HepG2 (cell line): ENCODE measurements around the gene TTC31. TPM values are rescaled to one million over a fixed set of nuclear protein-coding genes. Genes with fewer than 3 reads are reported as not detected.

Experiments
- DNMT1 ChIP-seq: sonication (generic); formaldehyde crosslinking; IDR thresholded peaks from 2 replicates; pipeline ENCODE4 v1.5.1; 2020; ENCODE audit warnings: mild to moderate bottlenecking, missing genetic modification reagents
- E2F5 ChIP-seq: sonication (generic); formaldehyde crosslinking; conservative IDR thresholded peaks from 2 replicates; pipeline ENCODE4 v1.4.0; 2020; ENCODE audit warnings: missing genetic modification reagents
- FOXO4 ChIP-seq: sonication (generic); formaldehyde crosslinking; conservative IDR thresholded peaks from 2 replicates; pipeline ENCODE4 v1.8.1; 2023; ENCODE audit warnings: missing genetic modification reagents
- MTA1 ChIP-seq: sonication (generic); formaldehyde crosslinking; IDR thresholded peaks from 2 replicates; pipeline ENCODE4 v1.4.0; 2020; ENCODE audit warnings: missing genetic modification reagents, mild to moderate bottlenecking, borderline replicate concordance
- NR2C2 ChIP-seq: sonication (generic); formaldehyde crosslinking; IDR thresholded peaks from 2 replicates; pipeline ENCODE4 v1.4.0; 2020; ENCODE audit warnings: missing genetic modification reagents, mild to moderate bottlenecking, moderate library complexity, borderline replicate concordance
- PHF8 ChIP-seq: sonication (generic); formaldehyde crosslinking; IDR thresholded peaks from 2 replicates; pipeline ENCODE4 v1.5.0; 2020; ENCODE audit warnings: missing genetic modification reagents
- POLR2A ChIP-seq, 2 experiments: IDR thresholded peaks; 2 replicates each; pipeline ENCODE4 v1.6.1; 2011; ENCODE audit warnings: low read depth in 2 of 2, low read length in 2 of 2, mild to moderate bottlenecking in 1 of 2, moderate library complexity in 1 of 2; ENCODE audit not compliant: insufficient read depth in 1 of 2
- POLR2G ChIP-seq: fragments of 200-400 bp; formaldehyde crosslinking; IDR thresholded peaks from 2 replicates; pipeline ENCODE4 v1.6.1; 2018; ENCODE audit warnings: mild to moderate bottlenecking, low read depth, low read length, moderate library complexity
- PPARG ChIP-seq: conservative IDR thresholded peaks from 2 replicates; pipeline ENCODE4 v1.6.1; 2016; ENCODE audit warnings: missing biosample characterization, missing genetic modification reagents
- SRSF1 ChIP-seq: fragments of 200-400 bp; formaldehyde crosslinking; optimal IDR thresholded peaks from 2 replicates; pipeline ENCODE3; 2017; ENCODE audit warnings: mild to moderate bottlenecking, low read depth, low read length, moderate library complexity
- TGIF2 ChIP-seq: IDR thresholded peaks from 2 replicates; pipeline ENCODE4 v1.6.1; 2016; ENCODE audit warnings: control low read depth, missing compliant biosample characterization
- ZNF317 ChIP-seq: sonication (generic); formaldehyde crosslinking; IDR thresholded peaks from 2 replicates; pipeline ENCODE4 v1.5.0; 2020; ENCODE audit warnings: mild to moderate bottlenecking, missing genetic modification reagents
- ZNF430 ChIP-seq: sonication (generic); formaldehyde crosslinking; IDR thresholded peaks from 2 replicates; pipeline ENCODE4 v1.9.0; 2021; ENCODE audit warnings: mild to moderate bottlenecking, missing genetic modification reagents
- ZNF644 ChIP-seq: IDR thresholded peaks from 2 replicates; pipeline ENCODE4 v1.6.1; 2016; ENCODE audit warnings: low read depth
- ZNF703 ChIP-seq: sonication (generic); formaldehyde crosslinking; IDR thresholded peaks from 2 replicates; pipeline ENCODE4 v1.5.1; 2020; ENCODE audit warnings: missing genetic modification reagents, mild to moderate bottlenecking, moderate library complexity, borderline replicate concordance
- ZNF75D ChIP-seq: sonication (generic); formaldehyde crosslinking; IDR thresholded peaks from 2 replicates; pipeline ENCODE4 v1.8.1; 2023; ENCODE audit warnings: missing genetic modification reagents, mild to moderate bottlenecking, borderline replicate concordance
- ZNF776 ChIP-seq: sonication (generic); formaldehyde crosslinking; IDR thresholded peaks from 2 replicates; pipeline ENCODE4 v1.4.0; 2020; ENCODE audit warnings: mild to moderate bottlenecking, missing genetic modification reagents
- ZNF850 ChIP-seq: sonication (generic); formaldehyde crosslinking; conservative IDR thresholded peaks from 2 replicates; pipeline ENCODE4 v1.9.0; 2021; ENCODE audit warnings: mild to moderate bottlenecking, missing genetic modification reagents
- polyA plus RNA-seq, 8 experiments: library from polyadenylated mRNA; depleted of rRNA in 3 of 8; stranded (reverse) in 7 of 8; unstranded in 1 of 8; fragments of >200 nt; fragmentation: Illumina TruSeq in 4 of 8; extraction: Trizol in 4 of 8; gene quantifications; 2 replicates each; pipeline versions ENCODE4 v1.2.1 to v1.2.3, GENCODE V29; 2011 to 2016; ENCODE audit warnings: low read depth in 4 of 8, missing spikeins in 1 of 8, mixed read lengths in 1 of 8; ENCODE audit not compliant: insufficient read depth in 1 of 8
- total RNA-seq, 5 experiments: library from RNA; depleted of rRNA; stranded (reverse); fragments of >200 nt; fragmentation: Illumina TruSeq; extraction: Trizol; gene quantifications; 2 replicates each; pipeline ENCODE4 v1.2.3, GENCODE V29; 2016; ENCODE audit warnings: low read depth in 1 of 5
- TF ChIP-seq, protein P1 (sequence below): sonication (generic); formaldehyde crosslinking; IDR thresholded peaks from 2 replicates; pipeline ENCODE4 v1.8.0; 2022; ENCODE audit warnings: mild to moderate bottlenecking, missing genetic modification reagents, moderate library complexity
- TF ChIP-seq, protein P2 (sequence below): IDR thresholded peaks from 2 replicates; pipeline ENCODE4 v1.6.1; 2016; ENCODE audit warnings: low read depth, control low read depth
- TF ChIP-seq, protein P3 (sequence below): IDR thresholded peaks from 2 replicates; pipeline ENCODE4 v1.6.1; 2016; ENCODE audit warnings: missing compliant biosample characterization, missing genetic modification reagents, borderline replicate concordance
- TF ChIP-seq, protein P4 (sequence below): sonication (generic); formaldehyde crosslinking; IDR thresholded peaks from 2 replicates; pipeline ENCODE4 v1.8.1; 2023; ENCODE audit warnings: mild to moderate bottlenecking, missing genetic modification reagents

TTC31 gene
- total and polyA plus RNA-seq, 2 of the 13 experiments (the other 11 are each of a cell fraction or from before 2014, with no cell fraction given), result 28.3 to 39.5 TPM

DNA sequence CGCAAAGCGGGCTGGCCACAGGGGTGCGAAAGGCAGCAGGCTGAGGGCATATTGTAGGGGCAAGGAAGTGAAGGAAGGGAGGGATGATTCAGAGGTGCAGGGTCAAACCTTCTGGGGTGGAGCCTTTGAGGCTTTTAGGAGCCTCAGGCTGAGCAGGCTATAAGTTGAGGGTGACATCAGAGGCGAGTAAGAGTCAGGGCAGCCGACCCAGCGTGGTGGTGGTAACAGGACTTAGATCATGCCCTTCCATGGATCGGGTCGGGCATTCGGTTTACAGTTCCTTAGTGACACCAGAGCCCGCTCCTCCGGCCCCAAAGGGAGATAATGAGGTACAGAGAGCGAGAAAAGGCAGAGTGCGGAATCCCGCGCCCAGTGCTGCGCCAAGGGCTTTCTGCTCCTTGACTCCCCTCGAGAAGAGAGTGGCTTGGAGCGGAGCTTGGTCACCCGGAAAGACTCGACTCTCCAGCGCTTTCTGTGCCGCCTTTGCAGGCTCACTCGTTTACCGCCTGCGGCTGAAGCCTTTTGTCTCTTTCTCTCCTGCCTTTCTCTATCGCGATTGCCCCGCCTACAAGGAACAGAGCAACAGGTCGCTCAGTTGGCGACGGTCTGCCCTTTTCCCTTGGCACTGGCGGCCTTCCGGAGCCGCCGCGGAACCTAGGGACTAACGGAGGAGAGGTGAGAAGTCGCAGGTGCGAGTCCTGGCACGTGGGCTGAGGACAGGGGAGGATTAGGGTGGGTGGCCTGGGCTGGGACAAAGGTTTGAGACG, 15.8 kb downstream of the TTC31 start (continued):
- TF ChIP-seq E2F5 (CRISPR knock-in tag) (no peak), ZNF430 (CRISPR knock-in tag) (0 out of 2 replicates have a peak, but pooled peaks have one; percentile 36), ZNF644 (no peak), SRSF1 (peak; percentile 14), NR2C2 (0 out of 2 replicates have a peak, but pooled peaks have one; percentile 4), DNMT1 (CRISPR knock-in tag) (0 out of 2 replicates have a peak, but pooled peaks have one; percentile 5), ZNF850 (CRISPR knock-in tag) (0 out of 2 replicates have a peak, but pooled peaks have one; percentile 7), TGIF2 (peak; percentile 58; the same call in 1 of the 2 replicates), ZNF776 (0 out of 2 replicates have a peak, but pooled peaks have one; percentile 9), FOXO4 (CRISPR knock-in tag) (0 out of 2 replicates have a peak, but pooled peaks have one; percentile 85), POLR2A (IDR thresholded peaks at IDR 0.05; ENCODE audit: insufficient read depth in 1 of 2, low read depth in 2 of 2, low read length in 2 of 2) (peak in 1 of 2 experiments; percentile 66; a peak in 2 of 4 replicates), MTA1 (CRISPR knock-in tag) (0 out of 2 replicates have a peak, but pooled peaks have one; percentile 2), PHF8 (peak; percentile 48), POLR2G (0 out of 2 replicates have a peak, but pooled peaks have one; percentile 24), ZNF317 (CRISPR knock-in tag) (no peak), ZNF75D (CRISPR knock-in tag) (0 out of 2 replicates have a peak, but pooled peaks have one; percentile 45), ZNF703 (CRISPR knock-in tag) (0 out of 2 replicates have a peak, but pooled peaks have one; percentile 1), PPARG (no peak)
- TF ChIP-seq, protein P1, sequence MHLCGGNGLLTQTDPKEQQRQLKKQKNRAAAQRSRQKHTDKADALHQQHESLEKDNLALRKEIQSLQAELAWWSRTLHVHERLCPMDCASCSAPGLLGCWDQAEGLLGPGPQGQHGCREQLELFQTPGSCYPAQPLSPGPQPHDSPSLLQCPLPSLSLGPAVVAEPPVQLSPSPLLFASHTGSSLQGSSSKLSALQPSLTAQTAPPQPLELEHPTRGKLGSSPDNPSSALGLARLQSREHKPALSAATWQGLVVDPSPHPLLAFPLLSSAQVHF (CRISPR knock-in tag), result no peak
- TF ChIP-seq, protein P2, sequence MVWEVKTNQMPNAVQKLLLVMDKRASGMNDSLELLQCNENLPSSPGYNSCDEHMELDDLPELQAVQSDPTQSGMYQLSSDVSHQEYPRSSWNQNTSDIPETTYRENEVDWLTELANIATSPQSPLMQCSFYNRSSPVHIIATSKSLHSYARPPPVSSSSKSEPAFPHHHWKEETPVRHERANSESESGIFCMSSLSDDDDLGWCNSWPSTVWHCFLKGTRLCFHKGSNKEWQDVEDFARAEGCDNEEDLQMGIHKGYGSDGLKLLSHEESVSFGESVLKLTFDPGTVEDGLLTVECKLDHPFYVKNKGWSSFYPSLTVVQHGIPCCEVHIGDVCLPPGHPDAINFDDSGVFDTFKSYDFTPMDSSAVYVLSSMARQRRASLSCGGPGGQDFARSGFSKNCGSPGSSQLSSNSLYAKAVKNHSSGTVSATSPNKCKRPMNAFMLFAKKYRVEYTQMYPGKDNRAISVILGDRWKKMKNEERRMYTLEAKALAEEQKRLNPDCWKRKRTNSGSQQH (CRISPR knock-in tag), result no peak
- TF ChIP-seq, protein P3, sequence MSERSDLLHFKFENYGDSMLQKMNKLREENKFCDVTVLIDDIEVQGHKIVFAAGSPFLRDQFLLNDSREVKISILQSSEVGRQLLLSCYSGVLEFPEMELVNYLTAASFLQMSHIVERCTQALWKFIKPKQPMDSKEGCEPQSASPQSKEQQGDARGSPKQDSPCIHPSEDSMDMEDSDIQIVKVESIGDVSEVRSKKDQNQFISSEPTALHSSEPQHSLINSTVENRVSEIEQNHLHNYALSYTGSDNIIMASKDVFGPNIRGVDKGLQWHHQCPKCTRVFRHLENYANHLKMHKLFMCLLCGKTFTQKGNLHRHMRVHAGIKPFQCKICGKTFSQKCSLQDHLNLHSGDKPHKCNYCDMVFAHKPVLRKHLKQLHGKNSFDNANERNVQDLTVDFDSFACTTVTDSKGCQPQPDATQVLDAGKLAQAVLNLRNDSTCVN (CRISPR knock-in tag), result no peak
- TF ChIP-seq, protein P4, sequence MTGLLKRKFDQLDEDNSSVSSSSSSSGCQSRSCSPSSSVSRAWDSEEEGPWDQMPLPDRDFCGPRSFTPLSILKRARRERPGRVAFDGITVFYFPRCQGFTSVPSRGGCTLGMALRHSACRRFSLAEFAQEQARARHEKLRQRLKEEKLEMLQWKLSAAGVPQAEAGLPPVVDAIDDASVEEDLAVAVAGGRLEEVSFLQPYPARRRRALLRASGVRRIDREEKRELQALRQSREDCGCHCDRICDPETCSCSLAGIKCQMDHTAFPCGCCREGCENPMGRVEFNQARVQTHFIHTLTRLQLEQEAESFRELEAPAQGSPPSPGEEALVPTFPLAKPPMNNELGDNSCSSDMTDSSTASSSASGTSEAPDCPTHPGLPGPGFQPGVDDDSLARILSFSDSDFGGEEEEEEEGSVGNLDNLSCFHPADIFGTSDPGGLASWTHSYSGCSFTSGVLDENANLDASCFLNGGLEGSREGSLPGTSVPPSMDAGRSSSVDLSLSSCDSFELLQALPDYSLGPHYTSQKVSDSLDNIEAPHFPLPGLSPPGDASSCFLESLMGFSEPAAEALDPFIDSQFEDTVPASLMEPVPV, result 0 out of 2 replicates have a peak, but pooled peaks have one; percentile 16
